Esophagus squamous epithelium (tissue), 4 donors: ENCODE data around the gene DHDDS.

Source experiments
- POLR2A ChIP-seq, 4 donors: fragments of 450-650 bp; IDR thresholded peaks; one replicate each; pipeline ENCODE4 v1.6.1; 2017; ENCODE audit warnings: antibody characterized with exemption in 4 of 4, mild to moderate bottlenecking in 4 of 4, moderate library complexity in 3 of 4
- TF ChIP-seq, protein P1 (sequence below), 6 experiments: fragments of 450-650 bp in 4 of 6; fragments of 200-600 bp in 2 of 6; sonication (generic) in 2 of 6; IDR thresholded peaks; one replicate each; pipeline ENCODE4 v1.5.1; 2016 to 2019; ENCODE audit warnings: antibody characterized with exemption in 6 of 6, mild to moderate bottlenecking in 4 of 6, moderate library complexity in 4 of 6

- TF ChIP-seq, protein P1, sequence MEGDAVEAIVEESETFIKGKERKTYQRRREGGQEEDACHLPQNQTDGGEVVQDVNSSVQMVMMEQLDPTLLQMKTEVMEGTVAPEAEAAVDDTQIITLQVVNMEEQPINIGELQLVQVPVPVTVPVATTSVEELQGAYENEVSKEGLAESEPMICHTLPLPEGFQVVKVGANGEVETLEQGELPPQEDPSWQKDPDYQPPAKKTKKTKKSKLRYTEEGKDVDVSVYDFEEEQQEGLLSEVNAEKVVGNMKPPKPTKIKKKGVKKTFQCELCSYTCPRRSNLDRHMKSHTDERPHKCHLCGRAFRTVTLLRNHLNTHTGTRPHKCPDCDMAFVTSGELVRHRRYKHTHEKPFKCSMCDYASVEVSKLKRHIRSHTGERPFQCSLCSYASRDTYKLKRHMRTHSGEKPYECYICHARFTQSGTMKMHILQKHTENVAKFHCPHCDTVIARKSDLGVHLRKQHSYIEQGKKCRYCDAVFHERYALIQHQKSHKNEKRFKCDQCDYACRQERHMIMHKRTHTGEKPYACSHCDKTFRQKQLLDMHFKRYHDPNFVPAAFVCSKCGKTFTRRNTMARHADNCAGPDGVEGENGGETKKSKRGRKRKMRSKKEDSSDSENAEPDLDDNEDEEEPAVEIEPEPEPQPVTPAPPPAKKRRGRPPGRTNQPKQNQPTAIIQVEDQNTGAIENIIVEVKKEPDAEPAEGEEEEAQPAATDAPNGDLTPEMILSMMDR (IDR thresholded peaks at IDR 0.05) = no peak
- TF ChIP-seq POLR2A (IDR thresholded peaks at IDR 0.05) = no peak
Observed at GRCh38 chr1:26412180-26412840, 19.8 kb upstream of the DHDDS start.
